PC-9 (cell line): ENCODE data around the gene C6orf141.

Source experiments
- EZH2 ChIP-seq: fragments of 200-600 bp; sonication (generic); IDR thresholded peaks from 2 replicates; pipeline ENCODE4 v1.8.0; 2017; ENCODE audit warnings: antibody characterized with exemption, low read depth
- TF ChIP-seq, protein P1 (sequence below): fragments of 200-600 bp; sonication (generic); conservative IDR thresholded peaks from 2 replicates; pipeline ENCODE4 v1.6.1; 2017; ENCODE audit warnings: mixed run types, antibody characterized with exemption, mild to moderate bottlenecking, moderate library complexity

DNA sequence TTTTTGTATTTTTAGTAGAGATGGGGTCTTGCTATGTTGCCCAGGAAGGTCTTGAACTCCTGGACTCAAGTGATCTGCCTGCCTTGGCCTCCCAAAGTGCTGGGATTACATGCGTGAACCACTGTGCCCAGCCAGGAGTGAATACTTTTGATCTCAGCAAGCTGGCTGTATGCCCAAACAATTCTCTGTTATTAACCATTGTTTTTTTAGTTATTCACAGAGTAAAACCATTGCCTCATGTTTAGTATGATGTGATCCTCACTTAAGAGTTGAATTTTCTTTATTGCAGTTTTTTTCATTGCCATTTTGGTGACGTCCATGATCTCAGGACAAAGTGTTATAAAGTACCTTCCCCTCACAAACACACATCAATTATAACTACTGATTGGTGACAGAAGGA lies 14.8 kb downstream of the C6orf141 start:
- TF ChIP-seq, protein P1, sequence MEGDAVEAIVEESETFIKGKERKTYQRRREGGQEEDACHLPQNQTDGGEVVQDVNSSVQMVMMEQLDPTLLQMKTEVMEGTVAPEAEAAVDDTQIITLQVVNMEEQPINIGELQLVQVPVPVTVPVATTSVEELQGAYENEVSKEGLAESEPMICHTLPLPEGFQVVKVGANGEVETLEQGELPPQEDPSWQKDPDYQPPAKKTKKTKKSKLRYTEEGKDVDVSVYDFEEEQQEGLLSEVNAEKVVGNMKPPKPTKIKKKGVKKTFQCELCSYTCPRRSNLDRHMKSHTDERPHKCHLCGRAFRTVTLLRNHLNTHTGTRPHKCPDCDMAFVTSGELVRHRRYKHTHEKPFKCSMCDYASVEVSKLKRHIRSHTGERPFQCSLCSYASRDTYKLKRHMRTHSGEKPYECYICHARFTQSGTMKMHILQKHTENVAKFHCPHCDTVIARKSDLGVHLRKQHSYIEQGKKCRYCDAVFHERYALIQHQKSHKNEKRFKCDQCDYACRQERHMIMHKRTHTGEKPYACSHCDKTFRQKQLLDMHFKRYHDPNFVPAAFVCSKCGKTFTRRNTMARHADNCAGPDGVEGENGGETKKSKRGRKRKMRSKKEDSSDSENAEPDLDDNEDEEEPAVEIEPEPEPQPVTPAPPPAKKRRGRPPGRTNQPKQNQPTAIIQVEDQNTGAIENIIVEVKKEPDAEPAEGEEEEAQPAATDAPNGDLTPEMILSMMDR: no peak
- TF ChIP-seq EZH2: no peak
